Globus pallidus (tissue), 1 donor: ENCODE results near the gene JAG1.

Source experiments
- DNase-seq: peaks from one replicate; pipeline ENCODE4 v3.0.0-alpha.2; 2015; ENCODE audit warnings: low spot score

Gene JAG1

DNA sequence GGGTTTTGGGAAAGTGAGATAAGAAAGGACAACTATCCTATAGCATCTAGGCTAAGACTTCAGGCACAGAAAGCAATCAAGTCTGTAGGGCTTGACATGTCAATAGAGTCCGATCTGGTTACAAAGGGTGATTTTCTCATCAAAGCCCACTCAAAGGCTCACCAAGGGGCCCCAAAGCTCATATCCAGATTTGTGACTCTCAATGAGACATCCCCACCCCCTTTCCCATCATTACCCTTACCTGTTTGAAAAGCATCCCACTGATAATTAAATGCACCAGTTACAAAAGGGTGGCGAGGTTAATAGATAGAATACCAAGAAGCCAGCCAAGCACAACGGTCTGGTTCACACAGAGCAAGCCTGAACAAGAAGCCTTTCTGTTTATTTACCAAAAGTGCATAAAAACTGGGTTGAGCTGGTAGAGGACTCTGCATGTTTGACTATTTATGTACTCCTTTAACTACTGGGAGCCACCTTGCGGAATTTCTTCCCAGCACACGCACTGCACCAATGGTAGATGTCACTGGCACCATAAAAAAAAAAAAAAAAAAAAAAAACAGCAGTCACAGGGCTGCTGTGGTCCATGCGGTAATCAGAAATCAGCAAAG is 6.1 kb downstream of the JAG1 start:
- no peak for DNase-seq

DNA sequence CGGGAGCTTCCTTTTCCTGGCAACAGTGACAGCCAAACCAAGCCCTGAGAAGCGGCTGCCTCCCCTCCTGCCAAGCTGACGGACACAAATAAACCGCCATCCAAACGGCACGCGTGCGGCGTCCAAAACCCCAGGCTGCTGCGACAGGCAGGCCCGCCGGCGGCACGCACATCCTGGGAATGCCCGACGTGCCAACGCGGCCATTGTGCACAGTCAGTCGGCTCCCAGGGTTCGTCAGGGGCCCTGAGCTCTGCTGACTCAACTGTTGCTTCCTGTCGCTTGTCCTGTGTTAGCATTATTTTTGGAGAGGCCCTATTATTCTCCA is 6.8 kb downstream of the JAG1 start:
- DNase-seq: no peak

DNA sequence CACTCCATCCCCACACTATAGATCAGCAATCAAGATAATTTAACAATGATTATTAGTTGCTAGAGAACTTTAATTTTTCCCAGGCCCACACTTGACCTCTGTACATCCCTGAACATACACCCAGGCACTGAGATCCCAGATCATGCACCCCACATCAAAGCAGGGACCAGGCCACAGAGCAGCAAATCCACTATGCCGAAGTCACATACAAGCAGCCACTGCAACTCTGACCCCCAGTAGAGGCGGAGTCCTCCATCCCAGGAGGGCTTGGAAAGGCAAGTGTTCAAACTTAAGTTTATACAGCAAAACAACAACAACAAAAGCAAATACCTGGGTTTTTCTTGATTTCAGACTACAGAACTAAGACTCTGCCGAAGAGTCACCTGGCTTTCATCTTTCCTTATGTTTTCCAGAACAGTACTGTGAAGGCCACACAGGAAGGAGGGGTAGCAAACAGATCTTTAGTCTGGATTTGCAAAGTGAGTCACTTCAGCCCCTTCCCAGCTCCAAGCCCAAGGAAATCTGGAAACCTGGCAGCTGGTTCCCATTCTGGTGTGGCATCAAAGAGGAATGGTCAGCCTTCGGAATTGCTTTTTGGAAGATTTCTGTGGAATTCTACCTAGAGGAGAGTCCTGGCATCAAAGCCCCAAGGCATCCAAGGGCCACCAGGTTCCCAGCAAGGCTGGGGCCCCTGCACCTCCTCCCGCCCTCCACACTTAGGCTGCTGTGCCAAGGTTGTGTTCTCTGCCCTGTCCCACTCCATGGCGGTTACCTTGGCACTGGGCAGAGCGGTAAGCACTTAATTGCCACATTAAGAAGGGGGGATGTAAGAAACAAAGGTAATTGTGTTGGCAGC is 7.3 kb downstream of the JAG1 start:
- DNase-seq: no peak

GRCh38 chr20:10665791-10666190 is 8.0 kb downstream of the JAG1 start:
- no peak for DNase-seq

DNA sequence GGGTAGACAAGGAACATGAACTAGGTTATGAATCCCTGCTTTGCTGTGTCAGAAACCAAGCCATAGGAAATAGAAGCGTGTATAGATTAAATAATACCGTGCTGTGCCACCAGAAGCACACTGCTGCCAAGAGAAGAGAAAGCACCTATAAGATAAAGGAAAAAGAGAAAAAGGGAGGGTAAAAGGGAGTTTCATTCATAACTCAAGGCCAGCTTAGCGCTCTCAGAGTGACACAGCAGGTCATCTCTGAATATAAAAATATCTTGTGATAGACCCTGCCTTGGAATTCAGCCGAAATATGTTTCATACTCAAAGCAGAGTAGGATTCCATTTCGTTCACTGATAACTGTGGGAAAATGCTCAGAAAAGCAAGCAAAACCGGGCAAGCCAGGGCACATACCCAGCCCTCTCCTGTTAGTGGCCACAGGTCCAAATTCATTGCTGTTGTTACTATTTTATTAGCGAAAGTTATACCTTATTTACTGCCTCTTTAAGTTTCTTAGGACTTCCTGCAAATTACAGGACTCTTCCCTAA is 8.7 kb downstream of the JAG1 start:
- no peak for DNase-seq

GRCh38 chr20:10663756-10664155 is 10.0 kb downstream of the JAG1 start:
- no peak for DNase-seq

GRCh38 chr20:10662661-10663458 is 10.9 kb downstream of the JAG1 start:
- no peak for DNase-seq

DNA sequence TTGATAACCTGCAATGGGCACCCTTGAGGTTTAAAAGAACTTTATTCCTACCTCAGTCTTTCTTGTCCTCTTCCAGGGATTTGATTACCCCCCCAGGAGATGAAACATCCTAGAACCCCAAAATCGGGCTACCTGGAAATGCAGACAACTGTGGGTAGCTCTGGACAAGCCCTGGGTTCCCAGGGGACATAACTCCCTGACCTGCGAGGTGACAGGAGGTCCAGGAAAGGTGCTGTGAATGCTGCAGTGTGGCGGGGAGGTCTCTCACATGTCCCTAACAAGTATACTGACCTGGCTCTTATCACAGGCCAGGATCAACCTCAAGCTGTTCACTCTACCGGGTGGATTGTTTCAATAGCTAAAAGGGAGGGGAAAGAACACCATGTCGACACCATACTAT is 11.6 kb downstream of the JAG1 start:
- no peak for DNase-seq

GRCh38 chr20:10661261-10661660 is 12.5 kb downstream of the JAG1 start:
- no peak for DNase-seq

DNA sequence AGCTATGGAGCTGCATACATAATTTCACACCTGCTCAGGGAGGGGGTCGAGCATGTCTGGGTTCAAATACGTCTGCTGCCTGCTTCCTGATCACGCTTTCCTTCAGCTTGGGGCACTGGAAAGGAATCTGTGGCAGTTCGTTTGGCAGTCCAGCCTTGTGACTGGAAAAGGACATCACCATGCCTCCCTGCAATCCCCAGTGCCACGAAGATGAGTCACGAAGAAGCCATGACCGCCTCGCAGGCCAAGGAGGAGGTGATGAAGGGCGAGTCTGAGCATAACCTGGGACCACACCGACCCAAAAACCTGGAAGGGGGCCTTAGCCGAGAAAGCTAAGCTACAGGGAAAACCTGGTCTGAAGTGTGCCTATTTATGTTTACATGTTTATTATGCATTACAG is 13.1 kb downstream of the JAG1 start:
- DNase-seq: no peak

DNA sequence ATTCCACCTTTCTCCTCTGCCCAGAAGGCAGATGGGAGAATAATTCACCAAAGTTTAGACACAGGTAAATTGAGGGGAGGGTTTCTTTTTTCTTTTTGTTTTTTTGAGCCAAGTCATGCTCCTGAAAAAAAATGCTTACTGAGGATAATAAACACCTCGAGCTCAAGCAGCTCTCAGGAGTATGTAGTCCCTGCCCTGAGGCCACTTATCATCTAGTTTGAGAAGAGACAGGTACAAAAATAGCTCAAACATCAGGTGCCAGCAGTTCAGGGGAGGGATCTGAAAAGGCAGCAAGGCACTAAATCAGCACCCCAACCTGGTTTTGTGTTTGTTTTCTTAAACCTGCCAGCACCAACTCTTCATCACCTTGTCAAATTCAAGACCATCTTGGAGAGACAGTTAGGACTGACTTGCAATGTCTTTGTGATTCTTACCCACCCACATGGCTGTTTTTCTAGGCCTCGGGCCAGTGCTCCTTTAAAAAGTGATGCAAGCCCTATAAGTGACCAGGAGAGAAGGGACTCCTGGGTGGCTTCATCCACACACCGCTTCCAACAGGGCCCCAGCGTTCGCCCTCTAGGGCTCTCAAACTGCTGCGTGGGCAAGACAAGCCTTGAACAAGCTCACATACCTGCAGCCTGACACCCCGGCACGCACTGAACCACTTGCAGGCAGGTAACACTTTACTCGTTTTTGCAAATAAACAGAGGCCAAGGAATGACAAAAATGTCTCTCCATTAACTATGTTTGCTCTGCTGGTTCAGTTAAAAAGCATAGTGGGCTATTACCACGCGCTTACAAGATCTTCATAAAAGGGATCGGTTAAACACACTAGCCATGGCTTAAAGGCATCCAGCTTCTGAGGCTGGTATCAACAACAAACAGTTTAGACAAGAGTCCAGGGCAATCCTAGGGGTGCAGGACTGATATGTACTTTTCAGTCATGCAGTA is 13.9 kb downstream of the JAG1 start:
- DNase-seq: no peak

- DNase-seq: no peak
Measured at GRCh38 chr20:10658876-10659632, 14.7 kb downstream of the JAG1 start.

- DNase-seq: no peak
Measured at GRCh38 chr20:10658051-10658823, 15.6 kb downstream of the JAG1 start.

DNA sequence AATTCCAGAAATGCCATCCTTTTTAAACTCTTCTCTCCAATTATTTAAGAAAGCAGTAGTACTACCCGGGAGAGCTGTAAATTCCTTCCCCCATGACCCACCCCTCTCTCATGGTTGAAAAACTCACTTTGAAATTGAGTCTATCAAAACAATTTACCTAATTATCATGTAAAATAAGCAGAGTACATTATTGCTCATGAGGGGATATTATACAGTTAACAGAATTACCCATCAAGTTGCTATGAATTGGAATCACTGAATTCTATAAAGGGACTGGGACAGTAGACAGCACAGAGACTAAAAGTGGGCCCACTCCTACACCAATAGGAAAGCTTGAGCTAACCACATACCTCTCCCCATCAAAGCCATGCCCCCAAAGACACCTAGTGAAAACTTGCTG is 16.3 kb downstream of the JAG1 start:
- DNase-seq: no peak

GRCh38 chr20:10655720-10656669 is 17.8 kb downstream of the JAG1 start:
- no peak for DNase-seq

DNA sequence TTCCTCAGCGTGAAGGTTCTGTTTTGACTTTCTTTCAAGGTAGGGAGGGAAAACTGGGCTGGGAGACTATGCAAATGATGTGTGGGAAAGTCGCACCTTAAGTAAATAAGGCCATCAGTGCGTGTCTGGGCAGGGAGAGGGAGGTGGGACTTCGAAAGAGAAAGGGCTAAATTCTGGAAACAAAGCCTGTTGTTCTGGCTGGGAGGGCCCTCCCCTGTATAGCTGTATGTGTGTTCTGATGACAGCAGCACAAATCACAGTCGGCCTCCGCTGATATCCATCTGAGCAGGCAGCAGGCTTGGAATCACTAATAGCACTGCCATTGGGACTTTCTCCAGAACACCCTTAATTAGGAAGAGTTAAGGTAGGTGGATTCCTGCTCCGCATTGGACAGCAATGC is 19.2 kb downstream of the JAG1 start:
- DNase-seq: no peak

DNA sequence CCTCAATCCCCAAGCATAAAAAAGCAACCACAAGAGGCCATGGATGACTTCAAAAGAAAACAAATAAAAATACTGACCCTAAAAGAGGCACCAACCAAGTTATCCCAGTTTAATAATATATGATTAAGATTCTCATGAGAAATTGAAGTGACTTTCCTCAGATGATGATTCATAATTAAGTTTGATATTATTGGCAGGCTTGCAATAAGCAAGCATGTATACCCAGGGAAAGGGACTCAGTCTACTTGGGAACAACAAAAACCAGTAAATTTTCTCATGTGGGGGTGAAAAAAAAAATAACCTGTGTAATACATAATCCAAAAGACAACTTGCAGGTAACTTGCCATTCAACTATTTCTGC is 19.6 kb downstream of the JAG1 start:
- no peak for DNase-seq

- DNase-seq: no peak
Measured at GRCh38 chr20:10653599-10654249, 20.1 kb downstream of the JAG1 start.
